ENCODE data around the gene PDP2.

DNA sequence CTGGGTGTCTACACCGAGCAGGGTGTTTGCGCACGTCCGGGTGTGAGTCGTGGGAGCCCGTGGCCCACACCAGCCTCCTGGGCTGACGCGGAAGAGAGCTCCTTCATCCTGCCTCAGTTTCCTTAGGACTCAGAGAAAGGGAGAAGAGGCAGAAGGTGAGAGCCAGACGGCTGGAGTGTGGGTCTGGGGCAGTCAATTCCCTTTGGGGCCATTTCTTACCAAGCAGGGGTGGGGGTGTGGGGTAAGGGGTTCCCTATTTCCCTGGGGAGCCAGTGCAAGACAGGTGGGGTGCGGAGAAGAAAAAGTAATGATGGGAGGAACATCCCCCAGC, 35.3 kb upstream of the PDP2 start:
- no peak for TF ChIP-seq POLR2A (IDR thresholded peaks at IDR 0.05; ENCODE audit: low read depth, low read length)
- no peak for TF ChIP-seq POLR2AphosphoS5 (IDR thresholded peaks at IDR 0.05; ENCODE audit: low read depth, low read length)
